ENCODE measurements around the gene ZNF532. TPM values are rescaled to one million over a fixed set of nuclear protein-coding genes. Genes with fewer than 3 reads are reported as not detected.
"Not testable (repeated sequence)": the region's sequence is repeated elsewhere in the genome, so short reads cannot be mapped to it uniquely, and the experiment has no call there.

The ZNF532 gene
- total RNA-seq, 4 donors from 2014 or later: 80.2 to 111 (median 109) TPM

GRCh38 chr18:59022167-59022945, 157.7 kb downstream of the ZNF532 start:
- H3K27ac ChIP-seq: peak overlapping the region; percentile 59 to 75 (median 67)
- TF ChIP-seq POLR2A (IDR thresholded peaks at IDR 0.05) (no peak), CTCF (IDR thresholded peaks at IDR 0.05) (no peak)
- H3K36me3 ChIP-seq: no peaks in the 10 kb centered on the region
- peak; percentile 69 to 74 for DNase-seq
- H3K4me1 ChIP-seq: peaks cover 10 to 26% of the 10 kb centered on the region in 2 donors
- no peaks in the 10 kb centered on the region for H3K9me3 ChIP-seq
- intact Hi-C loops (cut with DNase I): no loop called here
- no peaks in the 10 kb centered on the region for H3K27me3 ChIP-seq
- no peak overlapping the region for H3K4me3 ChIP-seq (replicated peaks in 1 of 3)
- WGBS, 2 donors: 43 to 45% methylated on average over 10 of the region's 10 CpGs

GRCh38 chr18:59024829-59025228, 160.2 kb downstream of the ZNF532 start:
- no peak for TF ChIP-seq POLR2A (IDR thresholded peaks at IDR 0.05)
- H3K4me3 ChIP-seq (replicated peaks in 1 of 3): no peak overlapping the region
- intact Hi-C loops (cut with DNase I): no loop called here
- 69 to 70% methylated on average over 3 of the region's 3 CpGs for WGBS, 2 donors
- no peaks in the 10 kb centered on the region for H3K27me3 ChIP-seq
- peak overlapping the region in 2 of 3 donors; percentile 53 to 75 for H3K27ac ChIP-seq
- peaks cover 10 to 26% of the 10 kb centered on the region in 2 donors for H3K4me1 ChIP-seq
- no peaks in the 10 kb centered on the region for H3K36me3 ChIP-seq
- DNase-seq: no peak
- H3K9me3 ChIP-seq: no peaks in the 10 kb centered on the region

GRCh38 chr18:59025532-59025931, 160.9 kb downstream of the ZNF532 start:
- H3K36me3 ChIP-seq; DNase-seq; H3K9me3 ChIP-seq; intact Hi-C loops (cut with DNase I); H3K4me3 ChIP-seq (replicated peaks in 1 of 3); H3K27me3 ChIP-seq: not testable (repeated sequence)
- Histone ChIP-seq H3K4me1 (peaks cover 10 to 26% of the 10 kb centered on the region in 2 donors), H3K27ac (peak overlapping the region in 2 of 3 donors; percentile 26 to 53)
- 91 to 92% methylated on average over 2 of the region's 2 CpGs for WGBS, 2 donors

- no peak overlapping the region for H3K4me3 ChIP-seq (replicated peaks in 1 of 3)
- 78 to 86% methylated on average over 6 of the region's 6 CpGs for WGBS, 2 donors
- peaks cover 10 to 25% of the 10 kb centered on the region in 2 donors for H3K4me1 ChIP-seq
- TF ChIP-seq CTCF (IDR thresholded peaks at IDR 0.05): no peak
- TF ChIP-seq POLR2A (IDR thresholded peaks at IDR 0.05): no peak
- H3K27ac ChIP-seq: no peak overlapping the region
- no peaks in the 10 kb centered on the region for H3K36me3 ChIP-seq
- no peaks in the 10 kb centered on the region for H3K9me3 ChIP-seq
- no peak for DNase-seq
- no peaks in the 10 kb centered on the region for H3K27me3 ChIP-seq
- intact Hi-C loops (cut with DNase I): no loop called here
Measured at GRCh38 chr18:59026364-59026763, 161.7 kb downstream of the ZNF532 start.

GRCh38 chr18:59026831-59027410, 162.2 kb downstream of the ZNF532 start:
- no peak for DNase-seq
- TF ChIP-seq CTCF (IDR thresholded peaks at IDR 0.05) (no peak), POLR2A (IDR thresholded peaks at IDR 0.05) (no peak)
- no peaks in the 10 kb centered on the region for H3K9me3 ChIP-seq
- no peaks in the 10 kb centered on the region for H3K36me3 ChIP-seq
- intact Hi-C loops (cut with DNase I): no loop called here
- H3K4me3 ChIP-seq (replicated peaks in 1 of 3): no peak overlapping the region
- 85 to 89% methylated on average over 12 of the region's 12 CpGs for WGBS, 2 donors
- no peaks in the 10 kb centered on the region for H3K27me3 ChIP-seq
- H3K4me1 ChIP-seq: peaks cover 7 to 20% of the 10 kb centered on the region in 2 donors
- no peak overlapping the region for H3K27ac ChIP-seq
